Stimulated activated CD4-positive, alpha-beta T cell treated with anti-CD3 and anti-CD28 coated beads, Interleukin-2, amount 100 ng/mL, for 4 hours (primary cell): Measurements from ENCODE around the gene WDR76.

Experiments used
- DNase-seq: peaks from one replicate; pipeline ENCODE4 v3.0.0-alpha.2; 2020; ENCODE audit warnings: low read depth

Gene WDR76

GRCh38 chr15:43913941-43914340 is 87.1 kb downstream of the WDR76 start:
- no peak for DNase-seq

GRCh38 chr15:43915631-43916325 is 89.0 kb downstream of the WDR76 start:
- no peak for DNase-seq

- no peak for DNase-seq
These were observed 89.5 kb downstream of the WDR76 start for GRCh38 chr15:43916326-43916660.
